Posterior cingulate gyrus (tissue), 11 donors: ENCODE measurements around the gene DEDD2.

Experiments used
- DNase-seq, 10 donors: peaks; one replicate each; pipeline versions ENCODE4 v3.0.0 to v3.0.0-alpha.2; 2020 to 2021; ENCODE audit warnings: mixed read lengths in 3 of 10
- intact Hi-C: fragments of 100-400 bp; cut with DNase I; formaldehyde crosslinking; loops from one replicate; pipeline ENCODE4 v1.15.1; 2023

DEDD2 gene

DNA sequence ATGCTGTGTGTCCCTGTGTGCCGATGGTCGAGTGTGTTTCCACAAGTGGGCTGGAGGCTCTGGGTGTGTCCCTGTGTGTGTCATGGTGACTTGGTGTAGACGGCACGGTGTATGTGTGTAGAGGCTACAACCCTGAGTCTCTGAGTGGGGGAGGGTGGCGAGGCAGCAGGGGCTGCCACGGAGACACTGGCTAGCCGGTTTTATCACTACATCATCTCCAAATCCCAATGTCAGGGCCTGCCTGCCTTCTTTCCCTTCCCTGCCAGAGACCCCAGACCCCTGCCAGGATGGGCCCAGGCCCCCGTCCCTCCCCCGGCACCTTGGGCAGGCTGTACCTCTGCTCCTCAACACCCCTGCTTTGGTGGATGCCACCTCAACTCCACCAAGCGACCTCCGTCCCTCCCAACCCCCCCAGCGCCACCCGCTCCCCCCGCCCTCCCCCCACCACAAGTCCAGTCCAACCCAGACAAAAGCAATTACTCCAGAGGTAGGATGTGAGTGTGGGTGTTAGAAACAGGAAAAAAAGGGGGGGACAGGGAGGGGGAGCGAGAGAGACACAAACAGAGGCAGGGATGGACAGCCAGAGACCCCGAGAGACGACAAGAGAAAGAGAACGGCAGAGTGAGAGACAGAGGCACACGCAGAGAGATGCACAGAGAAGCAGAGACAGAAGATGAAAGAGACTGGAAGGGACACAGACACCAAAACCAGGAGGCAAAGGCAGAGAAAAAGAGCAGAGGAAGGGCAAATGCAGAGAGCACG is 63.6 kb downstream of the DEDD2 start:
- DNase-seq = no peak
- intact Hi-C loops = no loop called here

DNA sequence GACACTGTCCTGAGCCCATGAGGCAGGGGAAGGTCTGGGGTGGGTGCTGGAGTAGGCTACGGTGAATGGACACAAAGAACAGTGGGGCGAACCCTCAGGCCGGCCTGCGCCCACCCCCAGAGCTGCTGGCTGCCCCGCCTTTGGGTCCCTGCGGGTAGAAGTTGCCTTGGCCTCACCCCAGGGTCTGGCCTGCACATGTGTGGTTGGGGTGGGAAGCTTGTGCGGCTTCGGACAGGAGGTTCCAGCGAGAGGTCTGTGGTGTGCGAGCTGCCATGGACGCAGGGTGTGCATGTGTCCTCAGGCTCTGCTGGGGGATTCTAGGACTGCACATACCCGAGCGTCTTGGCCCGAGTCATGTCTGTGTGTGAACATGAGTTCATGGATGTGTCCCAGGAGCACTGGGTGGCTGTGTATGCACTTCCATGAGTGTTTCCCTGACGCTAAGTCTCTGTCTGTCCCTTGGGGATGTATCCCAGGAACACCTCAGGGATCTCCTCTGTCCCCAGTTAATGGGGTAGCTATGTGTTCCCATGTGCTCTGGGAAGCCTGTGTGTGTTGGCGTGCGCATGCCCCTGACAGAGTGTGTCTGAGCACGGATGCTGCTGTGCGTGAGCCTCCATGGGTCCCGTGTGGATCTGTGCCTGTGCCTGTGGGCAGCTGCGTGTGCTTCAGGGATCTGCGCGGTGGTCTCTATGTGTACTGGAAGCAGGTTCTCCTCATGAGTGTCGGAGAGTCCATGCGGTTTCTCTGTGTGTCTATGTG is 64.4 kb downstream of the DEDD2 start:
- DNase-seq = peak in 1 of 10 donors; percentile 82
- intact Hi-C loops = no loop called here

DNA sequence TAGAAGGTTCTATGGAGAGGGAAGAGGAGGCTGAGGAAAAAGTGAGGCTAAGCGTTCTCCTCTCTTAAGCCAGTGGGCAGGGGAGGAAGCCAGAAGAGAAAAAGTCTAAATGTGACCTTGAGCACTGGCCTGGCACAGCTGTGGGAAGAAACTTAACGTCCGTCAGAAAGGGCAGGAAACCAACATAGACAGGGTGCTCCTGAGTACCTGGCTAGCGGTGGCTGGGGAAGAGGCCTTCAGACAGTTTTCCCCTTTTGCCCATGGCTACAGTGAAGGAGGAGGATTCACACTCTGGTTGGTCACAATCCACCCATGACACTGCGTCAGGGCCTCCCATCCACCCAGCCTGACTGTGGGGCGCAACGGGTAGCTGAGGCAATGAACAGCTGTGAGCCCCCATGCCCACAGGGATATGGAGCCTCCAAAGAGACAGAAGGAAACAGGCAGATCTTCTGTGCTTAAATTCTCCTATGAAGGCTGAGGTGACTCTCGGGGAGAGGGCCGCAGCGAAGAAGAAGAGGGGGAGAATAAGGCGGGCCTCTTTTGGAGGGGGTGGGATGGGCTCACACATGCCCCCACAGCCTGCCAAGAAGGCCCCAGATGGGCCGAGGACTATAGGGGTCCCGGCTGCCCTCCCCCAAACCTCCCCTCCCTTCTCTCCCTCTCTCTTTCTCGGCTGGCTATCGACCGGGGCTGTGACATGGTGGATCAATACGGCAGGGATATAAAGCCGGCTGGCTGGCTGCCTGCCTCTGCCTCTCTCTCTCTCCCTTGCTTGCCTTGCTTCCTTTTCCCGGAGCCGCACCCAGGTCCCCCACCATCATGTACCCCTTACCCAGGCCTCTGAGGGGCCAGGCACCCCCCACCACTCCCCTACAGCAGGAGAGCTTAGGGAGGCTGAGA is 65.4 kb downstream of the DEDD2 start:
- intact Hi-C loops = no loop called here
- DNase-seq = peak in 1 of 10 donors; percentile 43

DNA sequence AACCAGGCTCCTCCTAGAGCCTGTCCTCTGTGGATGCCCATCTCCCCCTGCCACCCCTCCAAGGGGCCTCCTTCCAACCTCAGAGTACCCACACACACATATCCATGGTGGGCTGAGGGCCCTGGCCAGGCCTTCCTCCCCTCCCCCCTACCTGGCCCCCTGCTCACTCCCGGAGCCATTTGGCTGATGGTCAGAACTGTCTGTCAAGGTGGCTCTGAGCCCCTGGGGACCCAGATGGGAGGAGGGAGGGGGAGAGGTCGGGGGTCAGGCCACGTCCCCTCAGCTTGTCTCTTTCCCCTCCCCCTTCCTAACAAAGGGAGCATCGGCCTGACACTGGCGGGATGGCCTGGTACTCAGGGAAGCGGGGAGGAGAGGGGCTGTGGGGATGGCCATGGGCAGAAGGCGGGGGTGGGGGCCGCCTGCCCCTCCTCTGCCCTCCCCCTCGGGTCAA is 66.5 kb downstream of the DEDD2 start:
- DNase-seq = peak in 1 of 10 donors; percentile 52
- intact Hi-C loops = no loop called here

DNA sequence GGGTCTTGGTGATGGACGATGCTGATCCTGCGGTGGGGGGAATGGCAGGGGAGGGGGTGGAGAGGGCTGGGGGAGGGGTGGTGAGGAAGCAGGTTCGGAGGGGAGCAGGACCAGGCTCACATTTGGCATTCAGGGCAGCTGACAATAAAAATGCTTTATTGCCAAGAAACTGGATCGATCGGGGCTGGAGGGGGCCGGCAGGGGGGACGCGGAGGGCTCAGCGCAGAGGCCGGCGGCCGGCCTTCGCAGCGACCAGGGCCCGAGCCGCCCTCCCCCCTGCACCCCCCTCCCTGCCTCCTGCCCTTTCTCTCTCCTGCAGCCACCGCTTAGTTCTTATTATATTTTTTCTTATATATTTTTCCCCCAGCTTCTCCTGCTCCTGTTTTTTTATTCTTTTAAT is 67.1 kb downstream of the DEDD2 start:
- no peak for DNase-seq
- intact Hi-C loops = no loop called here

DNA sequence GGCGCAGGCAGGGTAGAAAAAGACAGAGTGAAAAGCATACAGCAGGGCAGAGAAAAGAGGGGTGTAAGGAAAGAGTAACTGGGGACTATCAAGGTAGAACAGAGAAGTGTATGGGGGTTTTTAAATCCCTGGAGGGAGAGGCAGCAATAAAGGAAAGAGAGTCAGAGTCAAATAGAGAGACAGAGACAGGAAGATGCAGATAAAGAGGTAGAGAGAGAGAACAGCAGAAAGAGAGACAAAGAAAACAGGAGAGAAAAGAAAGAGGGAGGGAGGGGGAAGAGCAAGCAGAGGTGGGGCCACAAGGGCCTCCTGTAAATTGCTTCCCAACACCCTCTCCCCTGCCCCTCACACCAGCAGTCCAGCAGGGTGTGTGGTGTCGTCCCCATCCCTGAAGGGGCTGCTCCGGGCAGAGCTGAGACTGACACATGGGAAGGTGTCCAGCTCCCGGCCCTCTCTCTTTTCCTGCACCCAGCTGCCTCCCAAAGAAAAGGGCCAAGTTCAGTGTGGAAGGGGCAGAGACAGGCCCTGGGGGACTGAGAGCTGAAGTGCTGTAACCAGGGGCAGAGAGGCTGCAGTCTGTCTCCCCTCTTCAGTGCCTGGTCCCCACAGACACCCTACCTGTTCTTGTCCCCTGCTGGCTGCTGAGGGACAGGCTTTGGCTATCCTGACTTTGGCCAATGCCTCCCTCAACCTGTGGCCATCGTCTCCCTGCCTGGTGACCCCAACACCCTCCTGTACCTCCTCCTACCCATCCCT is 67.9 kb downstream of the DEDD2 start:
- intact Hi-C loops = no loop called here

More for the DNA sequence above, 67.9 kb downstream of the DEDD2 start:
- DNase-seq = peak in 1 of 10 donors; percentile 67
